HEK293 (cell line): ENCODE measurements around the gene CDCA5.

Experiments used
- ZNF169 ChIP-seq: fragments of 450-650 bp; formaldehyde crosslinking; IDR thresholded peaks from 2 replicates; pipeline ENCODE4 v1.5.1; 2016; ENCODE audit warnings: missing biosample characterization, missing genetic modification characterization
- ZNF274 ChIP-seq, 2 experiments: fragments of 200-500 bp in 1 of 2; fragments of 450-650 bp in 1 of 2; sonication (Bioruptor generic) in 1 of 2; formaldehyde crosslinking in 1 of 2; IDR thresholded peaks; 2 replicates each; pipeline versions ENCODE4 v1.5.1 to v1.6.1; 2014 to 2016; ENCODE audit warnings: borderline replicate concordance in 1 of 2, inconsistent platforms in 1 of 2, low read length in 1 of 2, missing biosample characterization in 1 of 2, missing genetic modification characterization in 1 of 2
- ZNF654 ChIP-seq: fragments of 450-650 bp; formaldehyde crosslinking; IDR thresholded peaks from 2 replicates; pipeline ENCODE4 v1.5.1; 2016; ENCODE audit warnings: low read depth, missing biosample characterization, missing genetic modification characterization
- ZNF785 ChIP-seq: fragments of 450-650 bp; formaldehyde crosslinking; IDR thresholded peaks from 2 replicates; pipeline ENCODE4 v1.5.1; 2016; ENCODE audit warnings: missing biosample characterization, missing genetic modification characterization
- TF ChIP-seq, protein P1 (sequence below): fragments of 450-650 bp; formaldehyde crosslinking; IDR thresholded peaks from 2 replicates; pipeline ENCODE4 v1.5.1; 2016; ENCODE audit warnings: missing biosample characterization, missing genetic modification characterization
- TF ChIP-seq, protein P2 (sequence below): fragments of 450-650 bp; formaldehyde crosslinking; IDR thresholded peaks from 2 replicates; pipeline ENCODE4 v1.5.1; 2016; ENCODE audit warnings: missing biosample characterization, missing genetic modification characterization
- TF ChIP-seq, protein P3 (sequence below): fragments of 450-650 bp; formaldehyde crosslinking; IDR thresholded peaks from 2 replicates; pipeline ENCODE4 v1.5.1; 2016; ENCODE audit warnings: missing biosample characterization, missing genetic modification characterization

DNA sequence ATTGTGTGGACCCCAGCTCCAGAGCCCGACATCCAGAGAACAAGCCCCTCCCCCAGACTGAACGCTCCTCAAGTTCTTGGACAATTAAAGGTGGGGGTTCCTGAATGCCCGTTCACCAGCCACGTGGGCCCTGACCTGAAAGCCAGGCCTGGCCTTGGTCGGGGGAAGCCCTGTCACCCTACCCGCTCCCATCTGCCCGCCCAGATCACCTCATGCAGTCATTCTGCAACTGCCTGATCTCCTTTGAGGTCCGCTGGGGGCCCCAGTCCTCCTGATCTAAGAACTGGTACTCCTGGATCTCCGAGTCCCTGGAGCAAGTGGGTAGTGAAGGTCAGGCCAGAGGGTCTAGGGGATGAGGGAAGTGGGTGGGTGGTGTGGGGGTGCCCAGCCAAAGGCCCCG, 16.4 kb downstream of the CDCA5 start:
- TF ChIP-seq ZNF169 (tag by site-specific recombination) (no peak), ZNF274 (IDR thresholded peaks at IDR 0.05; ENCODE audit: low read length) (no peak), ZNF274 (tag by site-specific recombination; IDR thresholded peaks at IDR 0.05; ENCODE audit: borderline replicate concordance) (no peak), ZNF785 (tag by site-specific recombination) (no peak), ZNF654 (tag by site-specific recombination) (no peak)
- TF ChIP-seq, protein P1, sequence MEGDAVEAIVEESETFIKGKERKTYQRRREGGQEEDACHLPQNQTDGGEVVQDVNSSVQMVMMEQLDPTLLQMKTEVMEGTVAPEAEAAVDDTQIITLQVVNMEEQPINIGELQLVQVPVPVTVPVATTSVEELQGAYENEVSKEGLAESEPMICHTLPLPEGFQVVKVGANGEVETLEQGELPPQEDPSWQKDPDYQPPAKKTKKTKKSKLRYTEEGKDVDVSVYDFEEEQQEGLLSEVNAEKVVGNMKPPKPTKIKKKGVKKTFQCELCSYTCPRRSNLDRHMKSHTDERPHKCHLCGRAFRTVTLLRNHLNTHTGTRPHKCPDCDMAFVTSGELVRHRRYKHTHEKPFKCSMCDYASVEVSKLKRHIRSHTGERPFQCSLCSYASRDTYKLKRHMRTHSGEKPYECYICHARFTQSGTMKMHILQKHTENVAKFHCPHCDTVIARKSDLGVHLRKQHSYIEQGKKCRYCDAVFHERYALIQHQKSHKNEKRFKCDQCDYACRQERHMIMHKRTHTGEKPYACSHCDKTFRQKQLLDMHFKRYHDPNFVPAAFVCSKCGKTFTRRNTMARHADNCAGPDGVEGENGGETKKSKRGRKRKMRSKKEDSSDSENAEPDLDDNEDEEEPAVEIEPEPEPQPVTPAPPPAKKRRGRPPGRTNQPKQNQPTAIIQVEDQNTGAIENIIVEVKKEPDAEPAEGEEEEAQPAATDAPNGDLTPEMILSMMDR (tag by site-specific recombination): no peak
- TF ChIP-seq, protein P2, sequence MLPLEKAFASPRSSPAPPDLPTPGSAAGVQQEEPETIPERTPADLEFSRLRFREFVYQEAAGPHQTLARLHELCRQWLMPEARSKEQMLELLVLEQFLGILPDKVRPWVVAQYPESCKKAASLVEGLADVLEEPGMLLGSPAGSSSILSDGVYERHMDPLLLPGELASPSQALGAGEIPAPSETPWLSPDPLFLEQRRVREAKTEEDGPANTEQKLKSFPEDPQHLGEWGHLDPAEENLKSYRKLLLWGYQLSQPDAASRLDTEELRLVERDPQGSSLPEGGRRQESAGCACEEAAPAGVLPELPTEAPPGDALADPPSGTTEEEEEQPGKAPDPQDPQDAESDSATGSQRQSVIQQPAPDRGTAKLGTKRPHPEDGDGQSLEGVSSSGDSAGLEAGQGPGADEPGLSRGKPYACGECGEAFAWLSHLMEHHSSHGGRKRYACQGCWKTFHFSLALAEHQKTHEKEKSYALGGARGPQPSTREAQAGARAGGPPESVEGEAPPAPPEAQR (tag by site-specific recombination): no peak
- TF ChIP-seq, protein P3, sequence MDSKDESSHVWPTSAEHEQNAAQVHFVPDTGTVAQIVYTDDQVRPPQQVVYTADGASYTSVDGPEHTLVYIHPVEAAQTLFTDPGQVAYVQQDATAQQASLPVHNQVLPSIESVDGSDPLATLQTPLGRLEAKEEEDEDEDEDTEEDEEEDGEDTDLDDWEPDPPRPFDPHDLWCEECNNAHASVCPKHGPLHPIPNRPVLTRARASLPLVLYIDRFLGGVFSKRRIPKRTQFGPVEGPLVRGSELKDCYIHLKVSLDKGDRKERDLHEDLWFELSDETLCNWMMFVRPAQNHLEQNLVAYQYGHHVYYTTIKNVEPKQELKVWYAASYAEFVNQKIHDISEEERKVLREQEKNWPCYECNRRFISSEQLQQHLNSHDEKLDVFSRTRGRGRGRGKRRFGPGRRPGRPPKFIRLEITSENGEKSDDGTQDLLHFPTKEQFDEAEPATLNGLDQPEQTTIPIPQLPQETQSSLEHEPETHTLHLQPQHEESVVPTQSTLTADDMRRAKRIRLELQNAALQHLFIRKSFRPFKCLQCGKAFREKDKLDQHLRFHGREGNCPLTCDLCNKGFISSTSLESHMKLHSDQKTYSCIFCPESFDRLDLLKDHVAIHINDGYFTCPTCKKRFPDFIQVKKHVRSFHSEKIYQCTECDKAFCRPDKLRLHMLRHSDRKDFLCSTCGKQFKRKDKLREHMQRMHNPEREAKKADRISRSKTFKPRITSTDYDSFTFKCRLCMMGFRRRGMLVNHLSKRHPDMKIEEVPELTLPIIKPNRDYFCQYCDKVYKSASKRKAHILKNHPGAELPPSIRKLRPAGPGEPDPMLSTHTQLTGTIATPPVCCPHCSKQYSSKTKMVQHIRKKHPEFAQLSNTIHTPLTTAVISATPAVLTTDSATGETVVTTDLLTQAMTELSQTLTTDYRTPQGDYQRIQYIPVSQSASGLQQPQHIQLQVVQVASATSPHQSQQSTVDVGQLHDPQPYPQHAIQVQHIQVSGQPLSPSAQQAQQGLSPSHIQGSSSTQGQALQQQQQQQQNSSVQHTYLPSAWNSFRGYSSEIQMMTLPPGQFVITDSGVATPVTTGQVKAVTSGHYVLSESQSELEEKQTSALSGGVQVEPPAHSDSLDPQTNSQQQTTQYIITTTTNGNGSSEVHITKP: no peak
